ENCODE results near the gene TMEM214.
"Not testable (repeated sequence)": the region's sequence is repeated elsewhere in the genome, so short reads cannot be mapped to it uniquely, and the experiment has no call there.

TMEM214 gene

GRCh38 chr2:27074738-27075565 is 42.2 kb downstream of the TMEM214 start:
- Histone ChIP-seq H3K4me3 (replicated peaks; ENCODE audit: insufficient read depth, low read length) (no peak overlapping the region), H3K27ac (replicated peaks) (peak overlapping the region; percentile 41), H3K27me3 (ENCODE audit: insufficient read depth, poor library complexity, severe bottlenecking) (no peaks in the 10 kb centered on the region)
- no peak for TF ChIP-seq CTCF (IDR thresholded peaks at IDR 0.05; ENCODE audit: insufficient read depth, low read length)
- peak; percentile 56; the same call in 1 of the 2 replicates for TF ChIP-seq SPI1 (IDR thresholded peaks at IDR 0.05; ENCODE audit: borderline replicate concordance, low read depth)
- no peak for TF ChIP-seq GABPA (IDR thresholded peaks at IDR 0.05; ENCODE audit: low read depth)
- peak; percentile 44; the same call in 1 of the 2 replicates for TF ChIP-seq POLR2AphosphoS5 (IDR thresholded peaks at IDR 0.05; ENCODE audit: low read depth)
- no peak for TF ChIP-seq REST (IDR thresholded peaks at IDR 0.05; ENCODE audit: insufficient replicate concordance, low read depth)
- peak in 1 of 2 experiments; percentile 88 for DNase-seq (ENCODE audit: low read depth in 1 of 2, low spot score in 1 of 2)

- peak overlapping the region; percentile 41 for H3K27ac ChIP-seq (replicated peaks)
- H3K4me3 ChIP-seq (replicated peaks; ENCODE audit: insufficient read depth, low read length); H3K27me3 ChIP-seq (ENCODE audit: insufficient read depth, poor library complexity, severe bottlenecking): not testable (repeated sequence)
- DNase-seq (ENCODE audit: low read depth in 1 of 2, low spot score in 1 of 2), result peak in 1 of 2 experiments; percentile 21
These were observed 42.8 kb downstream of the TMEM214 start for GRCh38 chr2:27075566-27075871.

- Histone ChIP-seq H3K27ac (replicated peaks) (no peak overlapping the region), H3K4me3 (replicated peaks; ENCODE audit: insufficient read depth, low read length) (no peak overlapping the region), H3K27me3 (ENCODE audit: insufficient read depth, poor library complexity, severe bottlenecking) (no peaks in the 10 kb centered on the region)
- no peak for DNase-seq (ENCODE audit: low read depth in 1 of 2, low spot score in 1 of 2)
- no peak for TF ChIP-seq REST (IDR thresholded peaks at IDR 0.05; ENCODE audit: insufficient replicate concordance, low read depth)
- no peak for TF ChIP-seq GABPA (IDR thresholded peaks at IDR 0.05; ENCODE audit: low read depth)
- no peak for TF ChIP-seq SPI1 (IDR thresholded peaks at IDR 0.05; ENCODE audit: borderline replicate concordance, low read depth)
- TF ChIP-seq POLR2AphosphoS5 (IDR thresholded peaks at IDR 0.05; ENCODE audit: low read depth), result no peak
- TF ChIP-seq CTCF (IDR thresholded peaks at IDR 0.05; ENCODE audit: insufficient read depth, low read length), result no peak
These were observed 43.6 kb downstream of the TMEM214 start for GRCh38 chr2:27076323-27076722.

- TF ChIP-seq POLR2AphosphoS5 (IDR thresholded peaks at IDR 0.05; ENCODE audit: low read depth) (no peak), SPI1 (IDR thresholded peaks at IDR 0.05; ENCODE audit: borderline replicate concordance, low read depth) (no peak), REST (IDR thresholded peaks at IDR 0.05; ENCODE audit: insufficient replicate concordance, low read depth) (no peak), CTCF (IDR thresholded peaks at IDR 0.05; ENCODE audit: insufficient read depth, low read length) (no peak), GABPA (IDR thresholded peaks at IDR 0.05; ENCODE audit: low read depth) (no peak)
- no peak overlapping the region for H3K27ac ChIP-seq (replicated peaks)
- no peak for DNase-seq (ENCODE audit: low read depth in 1 of 2, low spot score in 1 of 2)
- no peak overlapping the region for H3K4me3 ChIP-seq (replicated peaks; ENCODE audit: insufficient read depth, low read length)
- H3K27me3 ChIP-seq (ENCODE audit: insufficient read depth, poor library complexity, severe bottlenecking), result no peaks in the 10 kb centered on the region
These were observed 44.5 kb downstream of the TMEM214 start for GRCh38 chr2:27077231-27077630.

Data from HL-60 (cell line).